Renal pelvis (tissue), 4 donors: ENCODE results near the gene HP1BP3. TPM values are rescaled to one million over a fixed set of nuclear protein-coding genes. Genes with fewer than 3 reads are reported as not detected.

Experiments used
- DNase-seq: peaks from one replicate; pipeline ENCODE4 v3.0.0-alpha.2; 2013
- polyA plus RNA-seq, 3 donors: library from polyadenylated mRNA; unstranded; fragments of 120-200 nt; gene quantifications; one replicate each; pipeline ENCODE4 v1.2.1, GENCODE V29; 2013; ENCODE audit not compliant: insufficient read length in 3 of 3

The HP1BP3 gene
- polyA plus RNA-seq, 3 donors = 236 to 390 (median 374) TPM

DNA sequence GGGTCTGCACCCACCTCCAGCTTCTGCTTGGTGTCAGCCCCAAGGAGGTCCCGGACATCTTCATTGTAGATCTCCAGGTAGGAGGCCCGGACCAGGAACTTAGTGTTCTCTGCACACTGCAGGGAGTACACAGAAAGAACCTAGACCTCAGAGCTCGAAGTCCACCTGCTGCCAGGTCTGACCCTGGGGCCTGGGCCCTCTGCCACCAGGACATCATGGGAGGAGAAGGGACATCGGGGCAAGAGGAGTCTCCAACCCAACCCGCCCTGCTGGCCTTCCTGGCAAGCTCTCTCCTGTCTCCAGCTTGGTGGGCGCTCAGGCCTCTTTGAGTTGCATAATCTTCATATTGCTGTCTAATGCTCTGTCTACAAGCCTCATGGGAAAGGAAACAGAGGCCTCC lies 73.7 kb downstream of the HP1BP3 start:
- no peak for DNase-seq

DNA sequence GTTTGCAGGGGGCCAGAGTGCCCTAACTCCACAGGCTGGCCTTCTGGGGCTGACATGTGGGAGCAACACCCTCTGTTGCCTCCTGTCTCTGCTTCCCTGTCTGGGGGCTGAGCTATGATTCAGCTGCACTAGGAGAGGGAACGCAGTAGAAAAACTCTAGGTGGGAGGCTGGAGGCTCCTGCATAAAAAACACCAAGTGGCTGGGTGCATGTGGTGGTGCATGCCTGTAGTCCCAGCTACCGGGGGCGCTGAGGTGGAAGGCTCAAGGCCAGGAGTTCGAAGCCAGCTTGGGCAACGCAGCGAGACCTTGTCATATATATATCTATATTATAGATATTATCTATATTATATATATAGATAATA lies 74.9 kb downstream of the HP1BP3 start:
- no peak for DNase-seq

DNA sequence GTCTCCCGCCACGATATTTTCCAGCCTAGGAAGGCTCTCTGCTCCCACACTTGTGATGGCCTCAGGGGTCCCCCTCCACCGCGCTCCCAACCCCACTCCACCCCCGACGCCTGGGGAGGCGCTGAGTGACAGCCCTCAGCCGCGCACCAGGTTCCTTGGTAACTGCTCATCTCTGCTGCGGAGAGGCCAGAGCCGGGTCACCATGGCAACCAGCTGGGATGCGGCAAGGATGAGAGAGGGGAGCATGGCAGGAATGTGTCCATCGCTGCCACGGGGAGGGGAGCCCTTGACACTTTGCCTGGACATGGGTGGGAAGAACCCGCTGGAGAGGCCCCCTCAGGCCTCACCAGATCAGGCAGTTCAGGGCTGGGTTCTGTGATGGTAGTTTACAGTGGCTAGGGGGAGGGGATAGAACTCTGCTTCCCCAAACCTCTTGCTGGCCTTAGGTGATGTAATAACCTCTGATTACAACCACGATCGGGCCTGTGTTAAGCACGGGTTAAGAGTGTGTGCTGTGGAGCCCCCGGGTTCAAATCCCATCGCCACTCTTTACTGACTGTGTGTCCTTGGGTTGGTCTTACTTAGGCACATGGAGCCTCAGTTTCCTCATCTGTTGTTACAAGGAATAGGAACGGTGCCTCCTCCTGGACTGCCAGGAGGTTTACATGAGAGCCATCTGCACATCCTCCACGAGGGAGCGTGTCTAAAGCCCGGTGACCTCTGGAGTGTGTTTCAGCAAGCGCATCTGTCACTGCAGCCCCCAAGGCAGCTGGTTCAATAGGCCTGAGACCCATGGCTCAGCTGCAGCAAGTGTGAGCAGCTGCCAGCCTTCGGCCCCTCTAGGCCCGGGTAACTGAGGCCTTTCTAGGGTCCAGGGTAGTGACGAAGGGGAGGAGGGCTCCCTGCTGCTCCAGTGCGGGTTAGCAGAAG lies 75.6 kb downstream of the HP1BP3 start:
- no peak for DNase-seq

- no peak for DNase-seq
These were observed 76.4 kb downstream of the HP1BP3 start for GRCh38 chr1:20710469-20711284.

DNA sequence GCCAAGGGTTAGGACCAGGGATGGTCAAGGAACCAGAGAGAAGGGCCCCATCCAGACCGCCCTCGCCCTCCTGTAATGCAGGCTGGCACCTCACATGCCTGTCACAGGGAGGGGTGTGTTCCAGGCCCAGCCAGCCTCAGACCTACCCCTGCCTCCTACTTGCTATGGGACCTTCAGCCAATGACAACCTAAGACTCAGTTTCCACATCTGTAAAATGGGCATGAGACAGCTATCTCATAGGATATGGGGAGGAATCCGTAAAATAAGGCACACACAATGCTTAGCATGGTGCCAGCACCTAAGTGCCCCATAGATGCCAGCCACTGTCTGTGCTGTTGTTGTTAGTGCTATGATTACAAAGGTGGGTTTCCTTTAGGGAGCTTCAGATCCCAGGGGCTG lies 77.2 kb downstream of the HP1BP3 start:
- no peak for DNase-seq

DNA sequence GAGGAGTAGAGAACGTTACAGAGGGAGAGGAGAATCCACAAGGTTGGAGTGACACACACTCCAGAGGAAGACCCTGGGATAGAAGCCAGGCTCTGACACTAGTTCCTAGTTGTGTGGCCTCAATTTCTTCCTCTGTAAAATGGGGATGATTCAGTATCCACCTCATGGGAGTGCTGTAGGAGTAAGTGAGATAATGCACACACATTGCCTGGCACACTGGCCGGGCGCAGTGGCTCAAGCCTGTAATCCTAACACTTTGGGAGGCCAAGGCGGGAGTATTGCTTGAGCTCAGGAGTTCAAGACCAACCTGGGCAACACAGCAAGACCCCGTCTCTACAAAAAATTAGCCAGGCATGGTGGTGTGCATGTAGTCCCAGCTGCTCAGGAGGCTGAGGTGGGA lies 78.2 kb downstream of the HP1BP3 start:
- no peak for DNase-seq

DNA sequence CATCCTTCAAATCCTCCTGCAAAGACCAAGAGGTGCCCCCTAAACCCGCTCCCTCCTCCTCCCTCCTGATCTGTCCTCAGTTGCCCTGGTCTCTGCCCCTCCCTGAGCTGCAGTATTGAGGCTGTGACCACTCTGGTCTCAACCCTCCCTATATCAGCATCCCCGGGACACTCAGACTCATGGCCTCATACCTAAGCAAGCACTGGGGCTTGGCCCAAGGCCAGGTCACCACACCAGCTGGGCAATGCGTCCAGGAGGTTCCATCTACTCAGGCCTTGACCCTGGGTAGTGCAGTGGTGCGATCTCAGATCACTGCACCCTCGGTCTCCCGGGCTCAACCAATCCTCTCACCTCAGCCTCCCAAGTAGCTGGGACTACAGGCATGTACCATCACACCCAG lies 79.0 kb downstream of the HP1BP3 start:
- no peak for DNase-seq

DNA sequence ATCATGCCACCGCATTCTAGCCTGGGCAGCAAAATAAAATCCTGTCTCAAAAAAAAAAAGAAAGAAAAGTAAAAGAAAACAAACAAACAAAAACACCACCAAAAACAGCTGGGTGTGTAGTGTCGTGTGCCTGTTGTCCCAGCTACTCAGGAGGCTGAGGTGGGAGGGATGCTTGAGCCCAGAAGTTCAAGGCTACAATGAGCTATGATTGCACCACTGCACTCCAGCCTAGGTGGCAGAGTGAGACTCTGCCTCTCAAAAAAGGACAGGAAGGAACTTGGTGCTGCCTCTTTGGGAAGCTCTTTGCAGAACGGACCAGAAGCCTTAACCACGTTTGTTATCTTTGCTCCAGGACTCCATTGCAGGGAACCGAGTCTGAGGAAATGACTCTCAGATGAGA lies 80.3 kb downstream of the HP1BP3 start:
- DNase-seq = no peak

GRCh38 chr1:20705203-20705755 lies 81.8 kb downstream of the HP1BP3 start:
- no peak for DNase-seq

- no peak for DNase-seq
These were observed 82.5 kb downstream of the HP1BP3 start for GRCh38 chr1:20704390-20705202.

GRCh38 chr1:20703124-20703756 lies 83.9 kb downstream of the HP1BP3 start:
- no peak for DNase-seq

GRCh38 chr1:20702416-20702815 lies 84.7 kb downstream of the HP1BP3 start:
- no peak for DNase-seq

DNA sequence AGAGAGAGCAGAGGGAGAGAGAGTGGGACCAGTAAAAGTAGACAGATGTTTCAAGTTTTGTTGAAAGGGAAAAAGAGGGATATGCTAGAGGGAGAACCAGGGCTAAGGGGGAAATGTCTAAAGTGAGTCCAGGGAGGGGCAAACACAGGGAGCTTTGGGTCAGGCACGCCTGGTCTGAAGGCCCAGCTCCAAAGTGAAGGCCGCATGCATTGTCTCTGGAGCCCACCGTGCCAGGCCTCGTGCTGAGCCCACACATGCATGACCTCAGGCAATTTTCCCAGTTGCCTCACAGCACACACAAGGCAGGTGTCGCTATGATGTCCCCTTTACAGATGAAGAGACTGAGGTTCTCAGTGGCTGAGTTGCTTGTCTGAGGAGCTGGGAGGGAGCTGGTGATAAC lies 85.3 kb downstream of the HP1BP3 start:
- DNase-seq = no peak

DNA sequence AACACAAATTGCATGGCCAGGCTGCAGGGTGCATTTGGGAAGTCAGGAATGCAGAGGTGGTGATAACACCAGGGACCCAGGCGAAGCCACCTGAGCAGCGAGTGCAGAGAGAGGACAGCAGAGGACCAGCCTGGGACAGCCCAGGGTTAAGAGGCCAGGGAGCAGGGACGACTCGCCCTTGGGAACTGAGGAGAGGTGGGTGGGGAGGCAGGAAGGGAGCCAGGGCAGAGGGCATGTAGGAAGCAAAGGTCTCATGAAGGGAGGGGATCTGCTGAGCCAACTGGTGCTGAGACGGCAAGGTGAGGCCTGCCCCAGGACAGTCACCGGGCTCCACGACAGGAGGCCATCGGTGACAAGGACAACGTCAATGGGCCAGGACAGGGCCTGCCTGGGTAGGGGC lies 85.7 kb downstream of the HP1BP3 start:
- no peak for DNase-seq

DNA sequence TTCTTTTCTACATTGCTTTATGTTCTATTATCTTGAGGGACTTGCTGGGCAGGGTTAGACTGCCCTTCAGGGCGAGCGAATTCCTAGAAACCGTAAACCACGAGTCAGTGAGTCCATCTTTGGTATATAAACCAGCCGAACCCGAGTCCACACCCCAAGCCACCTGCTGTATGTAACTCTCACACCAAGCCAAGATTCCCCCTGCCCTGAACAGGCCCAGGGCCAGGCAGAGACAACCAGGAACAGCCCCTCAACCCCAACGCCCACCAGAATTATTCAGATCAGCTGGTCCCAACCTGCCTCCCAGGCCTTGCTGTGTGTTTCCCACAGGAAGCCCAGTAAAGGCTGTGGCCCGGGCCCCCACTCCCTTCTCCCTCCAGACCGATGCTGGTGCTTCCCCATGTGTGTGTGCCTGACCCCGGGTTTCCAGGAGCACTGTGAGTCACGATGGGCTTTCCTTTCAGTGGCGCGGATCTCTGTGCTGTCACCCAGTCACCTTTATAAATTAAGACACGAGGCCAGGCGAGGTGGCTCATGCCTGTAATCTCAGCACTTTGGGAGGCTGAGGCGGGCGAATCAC lies 86.4 kb downstream of the HP1BP3 start:
- no peak for DNase-seq

DNA sequence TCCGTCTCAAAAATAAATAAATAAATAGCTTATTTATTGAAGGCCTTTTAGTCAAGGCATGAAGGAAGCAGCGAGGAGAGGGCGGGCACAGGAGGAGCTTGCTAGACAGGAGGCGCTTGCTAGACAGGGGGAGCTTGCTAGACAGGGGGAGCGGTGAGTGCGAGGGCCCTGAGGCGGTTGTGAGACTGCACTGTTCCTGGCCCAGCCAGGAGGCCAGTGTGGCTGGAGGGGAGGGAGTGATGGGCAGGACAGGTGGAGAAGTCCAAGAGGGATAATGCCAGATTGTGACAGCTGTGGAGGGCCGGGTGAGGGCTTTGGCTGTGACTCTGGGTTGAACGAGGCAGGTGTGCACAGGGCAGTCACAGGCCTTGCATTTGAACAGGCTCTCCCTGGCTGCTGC lies 87.5 kb downstream of the HP1BP3 start:
- DNase-seq = no peak

GRCh38 chr1:20698195-20698910 lies 88.8 kb downstream of the HP1BP3 start:
- no peak for DNase-seq

DNA sequence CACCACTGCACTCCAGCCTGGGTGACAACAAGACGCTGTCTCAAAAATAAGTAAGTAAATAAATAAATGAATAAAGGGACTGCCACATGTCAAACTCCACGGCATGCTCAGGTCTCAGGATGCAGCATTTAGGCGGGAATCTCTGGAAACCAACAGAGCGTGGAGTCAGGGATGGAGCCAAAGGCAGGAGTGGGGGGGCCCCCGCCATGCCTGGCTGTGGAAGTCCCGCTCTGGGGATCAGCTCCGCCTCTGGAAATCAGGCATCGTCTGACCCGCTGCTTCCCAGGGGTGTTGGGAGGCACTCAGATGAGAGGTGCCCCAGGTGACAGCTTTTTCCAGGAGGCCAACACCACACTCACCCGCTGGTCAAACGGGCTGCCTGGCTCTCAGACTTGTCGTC lies 89.5 kb downstream of the HP1BP3 start:
- DNase-seq = no peak

GRCh38 chr1:20696397-20697333 lies 90.4 kb downstream of the HP1BP3 start:
- DNase-seq = peak; percentile 90
